ENCODE measurements around the gene IGF2R.

GRCh38 chr6:160048471-160048870, 79.6 kb downstream of the IGF2R start:
- TF ChIP-seq FOXA1 (IDR thresholded peaks at IDR 0.05) (no peak), ELF4 (IDR thresholded peaks at IDR 0.05) (no peak)

Measured in HEK293T (cell line).